HCT116 (cell line): ENCODE data around the gene PPRC1.

ENCODE experiments used
- CBX3 ChIP-seq: IDR thresholded peaks from 2 replicates; pipeline ENCODE4 v1.6.1; 2012; ENCODE audit warnings: low read depth
- EZH2 ChIP-seq: fragments of 200-600 bp; sonication (generic); IDR thresholded peaks from 2 replicates; pipeline ENCODE4 v1.6.1; 2017; ENCODE audit warnings: antibody characterized with exemption, mixed run types
- POLR2A ChIP-seq: IDR thresholded peaks from 2 replicates; pipeline ENCODE4 v1.7.0; 2011; ENCODE audit warnings: borderline replicate concordance; ENCODE audit not compliant: insufficient read depth, insufficient read length; ENCODE audit errors: extremely low read depth
- POLR2AphosphoS5 ChIP-seq: IDR thresholded peaks from 2 replicates; pipeline ENCODE4 v1.6.1; 2011; ENCODE audit warnings: mild to moderate bottlenecking, low read depth, low read length, moderate library complexity
- ZFX ChIP-seq: fragments of 450-650 bp; IDR thresholded peaks from 2 replicates; pipeline ENCODE4 v1.6.1; 2017
- TF ChIP-seq, protein P1 (sequence below): IDR thresholded peaks from 2 replicates; pipeline ENCODE4 v1.6.1; 2012
- TF ChIP-seq, protein P2 (sequence below), 3 experiments: fragments of 200-600 bp in 1 of 3; sonication (generic) in 1 of 3; IDR thresholded peaks in 2 of 3; conservative IDR thresholded peaks in 1 of 3; 2 replicates each; pipeline ENCODE4 v1.5.1; 2012 to 2017; ENCODE audit warnings: low read depth in 2 of 3, low read length in 2 of 3, antibody characterized with exemption in 1 of 3, borderline replicate concordance in 1 of 3, control low read depth in 1 of 3, mild to moderate bottlenecking in 1 of 3, mixed read lengths in 1 of 3, mixed run types in 1 of 3, moderate library complexity in 1 of 3; ENCODE audit not compliant: insufficient read depth in 1 of 3

DNA sequence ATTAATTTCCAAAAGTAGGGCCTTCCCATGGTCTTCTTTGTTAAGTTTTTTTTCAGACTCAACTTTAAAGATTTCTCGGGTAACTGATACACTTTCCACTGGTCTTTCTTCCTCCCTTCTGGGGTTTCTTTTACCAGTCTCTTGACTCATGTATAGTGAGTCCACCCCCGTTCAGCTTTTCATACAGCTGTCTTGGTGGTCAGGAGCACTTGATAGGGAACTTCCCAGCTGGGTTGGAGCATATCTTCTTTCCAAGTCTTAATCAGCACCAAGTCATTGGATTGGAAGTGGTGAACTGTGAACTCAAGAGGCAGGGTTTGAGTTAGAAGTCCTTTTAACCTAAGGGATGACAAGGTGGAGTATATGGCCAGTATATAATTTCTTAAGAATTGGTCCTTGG is 64.1 kb downstream of the PPRC1 start:
- no peak for TF ChIP-seq ZFX
- TF ChIP-seq, protein P1, sequence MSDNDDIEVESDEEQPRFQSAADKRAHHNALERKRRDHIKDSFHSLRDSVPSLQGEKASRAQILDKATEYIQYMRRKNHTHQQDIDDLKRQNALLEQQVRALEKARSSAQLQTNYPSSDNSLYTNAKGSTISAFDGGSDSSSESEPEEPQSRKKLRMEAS: no peak
- TF ChIP-seq POLR2A: no peak
- TF ChIP-seq CBX3: no peak
- TF ChIP-seq, protein P2, sequence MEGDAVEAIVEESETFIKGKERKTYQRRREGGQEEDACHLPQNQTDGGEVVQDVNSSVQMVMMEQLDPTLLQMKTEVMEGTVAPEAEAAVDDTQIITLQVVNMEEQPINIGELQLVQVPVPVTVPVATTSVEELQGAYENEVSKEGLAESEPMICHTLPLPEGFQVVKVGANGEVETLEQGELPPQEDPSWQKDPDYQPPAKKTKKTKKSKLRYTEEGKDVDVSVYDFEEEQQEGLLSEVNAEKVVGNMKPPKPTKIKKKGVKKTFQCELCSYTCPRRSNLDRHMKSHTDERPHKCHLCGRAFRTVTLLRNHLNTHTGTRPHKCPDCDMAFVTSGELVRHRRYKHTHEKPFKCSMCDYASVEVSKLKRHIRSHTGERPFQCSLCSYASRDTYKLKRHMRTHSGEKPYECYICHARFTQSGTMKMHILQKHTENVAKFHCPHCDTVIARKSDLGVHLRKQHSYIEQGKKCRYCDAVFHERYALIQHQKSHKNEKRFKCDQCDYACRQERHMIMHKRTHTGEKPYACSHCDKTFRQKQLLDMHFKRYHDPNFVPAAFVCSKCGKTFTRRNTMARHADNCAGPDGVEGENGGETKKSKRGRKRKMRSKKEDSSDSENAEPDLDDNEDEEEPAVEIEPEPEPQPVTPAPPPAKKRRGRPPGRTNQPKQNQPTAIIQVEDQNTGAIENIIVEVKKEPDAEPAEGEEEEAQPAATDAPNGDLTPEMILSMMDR (IDR thresholded peaks at IDR 0.05 in 2 of 3, conservative IDR thresholded peaks at IDR 0.05 in 1 of 3; ENCODE audit: borderline replicate concordance in 1 of 3, insufficient read depth in 1 of 3, low read depth in 2 of 3, low read length in 2 of 3): no peak
- TF ChIP-seq EZH2: no peak
- TF ChIP-seq POLR2AphosphoS5: no peak
